Right kidney (tissue), 1 donor: ENCODE data around the gene RASA2.
"Not testable (repeated sequence)": the region's sequence is repeated elsewhere in the genome, so short reads cannot be mapped to it uniquely, and the experiment has no call there.

ENCODE experiments used
- DNase-seq: peaks from one replicate; pipeline ENCODE4 v3.0.0-alpha.2; 2016

Gene RASA2

GRCh38 chr3:141491929-141492328, 5.1 kb downstream of the RASA2 start:
- DNase-seq, result no peak

GRCh38 chr3:141493184-141493583, 6.4 kb downstream of the RASA2 start:
- DNase-seq, result no peak

- DNase-seq, result not testable (repeated sequence)
Observed at GRCh38 chr3:141497589-141497988, 10.8 kb downstream of the RASA2 start.

- no peak for DNase-seq
Observed at GRCh38 chr3:141498598-141499223, 11.9 kb downstream of the RASA2 start.

- no peak for DNase-seq
Observed at GRCh38 chr3:141499284-141499683, 12.5 kb downstream of the RASA2 start.

- no peak for DNase-seq
Observed at GRCh38 chr3:141499965-141500364, 13.1 kb downstream of the RASA2 start.

- no peak for DNase-seq
Observed at GRCh38 chr3:141500397-141500796, 13.6 kb downstream of the RASA2 start.

GRCh38 chr3:141505166-141505565, 18.3 kb downstream of the RASA2 start:
- DNase-seq, result no peak

- no peak for DNase-seq
Observed at GRCh38 chr3:141506071-141506470, 19.2 kb downstream of the RASA2 start.

GRCh38 chr3:141507392-141508066, 20.7 kb downstream of the RASA2 start:
- DNase-seq, result no peak

GRCh38 chr3:141508067-141508436, 21.2 kb downstream of the RASA2 start:
- DNase-seq, result no peak

GRCh38 chr3:141511361-141511760, 24.5 kb downstream of the RASA2 start:
- no peak for DNase-seq

- no peak for DNase-seq
Observed at GRCh38 chr3:141514382-141514781, 27.6 kb downstream of the RASA2 start.

GRCh38 chr3:141519587-141519986, 32.8 kb downstream of the RASA2 start:
- DNase-seq, result no peak

- no peak for DNase-seq
Observed at GRCh38 chr3:141521781-141522180, 35.0 kb downstream of the RASA2 start.

- no peak for DNase-seq
Observed at GRCh38 chr3:141523615-141524375, 37.0 kb downstream of the RASA2 start.

- DNase-seq, result no peak
Observed at GRCh38 chr3:141524988-141525387, 38.2 kb downstream of the RASA2 start.

GRCh38 chr3:141525814-141526213, 39.0 kb downstream of the RASA2 start:
- DNase-seq, result no peak

- DNase-seq, result no peak
Observed at GRCh38 chr3:141526709-141527108, 39.9 kb downstream of the RASA2 start.

GRCh38 chr3:141528800-141529199, 42.0 kb downstream of the RASA2 start:
- no peak for DNase-seq

GRCh38 chr3:141529256-141529655, 42.4 kb downstream of the RASA2 start:
- no peak for DNase-seq

- no peak for DNase-seq
Observed at GRCh38 chr3:141529717-141530414, 43.0 kb downstream of the RASA2 start.

GRCh38 chr3:141530415-141530768, 43.6 kb downstream of the RASA2 start:
- no peak for DNase-seq
